Prostate gland (tissue), 2 donors: ENCODE data around the gene ACTR3. TPM values are rescaled to one million over a fixed set of nuclear protein-coding genes. Genes with fewer than 3 reads are reported as not detected.

ENCODE experiments used
- DNase-seq: peaks from one replicate; pipeline ENCODE4 v3.0.0-alpha.2; 2019; ENCODE audit warnings: low spot score
- H3K27ac ChIP-seq, 2 donors: fragments of 200-600 bp; sonication (generic); 2 replicates each; pipeline ENCODE4 v1.5.1; 2017 to 2019
- H3K27me3 ChIP-seq: fragments of 200-600 bp; sonication (generic); replicated peaks from 2 replicates; pipeline ENCODE4 v1.5.1; 2019; ENCODE audit not compliant: insufficient read depth
- H3K36me3 ChIP-seq, 2 donors: fragments of 200-600 bp; sonication (generic); 1 replicate in 1 of 2; 2 replicates in 1 of 2; pipeline versions ENCODE4 v1.5.1 to v1.8.1; 2017 to 2019
- H3K4me1 ChIP-seq: fragments of 200-600 bp; sonication (generic); replicated peaks from 2 replicates; pipeline ENCODE4 v1.5.1; 2019
- H3K4me3 ChIP-seq, 2 donors: fragments of 200-600 bp; sonication (generic); 2 replicates each; pipeline ENCODE4 v1.5.1; 2017 to 2019
- H3K9me3 ChIP-seq: fragments of 200-600 bp; sonication (generic); 2 replicates; pipeline ENCODE4 v1.5.1; 2017
- POLR2A ChIP-seq: fragments of 450-650 bp; IDR thresholded peaks from one replicate; pipeline ENCODE4 v1.6.1; 2016; ENCODE audit warnings: antibody characterized with exemption, mild to moderate bottlenecking
- POLR2AphosphoS5 ChIP-seq: sonication (generic); formaldehyde crosslinking; IDR thresholded peaks from one replicate; pipeline ENCODE4 v1.6.1; 2017; ENCODE audit warnings: antibody characterized with exemption
- WGBS: methylation state at CpG from one replicate; pipeline ENCODE4 v1.1.5; 2018; 5-methylcytosine and 5-hydroxymethylcytosine counted together
- intact Hi-C: fragments of 100-400 bp; cut with DNase I; formaldehyde crosslinking; loops from one replicate; pipeline ENCODE4 v1.14.2; 2022
- small RNA-seq, 2 donors: library from RNA; depleted of rRNA; stranded (forward); fragments of <200 nt; gene quantifications; one replicate each; pipeline ENCODE3, GENCODE V24; 2016
- total RNA-seq, 2 donors: library from RNA; depleted of rRNA; stranded (reverse); fragments of >200 nt; gene quantifications; one replicate each; pipeline ENCODE4 v1.1.0, GENCODE V29; 2016
- TF ChIP-seq, protein P1 (sequence below), 4 experiments: fragments of 200-600 bp in 2 of 4; fragments of 450-650 bp in 2 of 4; sonication (generic) in 2 of 4; IDR thresholded peaks; 1 replicate in 3 of 4; 2 replicates in 1 of 4; pipeline ENCODE4 v1.5.1; 2016 to 2019; ENCODE audit warnings: antibody characterized with exemption in 4 of 4, mild to moderate bottlenecking in 2 of 4, moderate library complexity in 2 of 4

ACTR3 gene
- total RNA-seq, 2 donors from 2014 or later, result 65.9 to 93.7 TPM

DNA sequence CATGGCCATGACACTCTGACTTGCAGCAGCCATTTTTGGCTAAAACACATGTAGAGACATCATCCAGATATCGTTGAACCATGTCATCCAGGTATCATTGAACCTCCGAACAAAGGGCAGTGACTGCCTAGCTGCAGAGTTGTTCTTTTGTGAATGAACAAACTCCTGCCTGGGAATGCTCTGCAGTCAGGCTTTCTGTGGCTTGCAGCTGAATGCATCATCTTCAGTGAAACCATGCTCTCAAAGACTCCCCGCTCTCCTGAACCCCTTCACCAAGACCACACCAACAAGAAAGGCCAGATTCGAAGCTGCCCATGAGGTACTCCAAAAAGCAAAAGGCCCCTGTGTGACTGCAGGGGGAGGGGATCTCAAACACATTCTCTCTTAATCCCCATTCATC lies 118.8 kb downstream of the ACTR3 start:
- Histone ChIP-seq H3K27me3 (no peaks in the 10 kb centered on the region), H3K4me3 (no peak overlapping the region), H3K9me3 (no peaks in the 10 kb centered on the region), H3K27ac (no peak overlapping the region), H3K36me3 (no peaks in the 10 kb centered on the region), H3K4me1 (no peaks in the 10 kb centered on the region)
- TF ChIP-seq POLR2AphosphoS5 (no peak), POLR2A (no peak)
- TF ChIP-seq, protein P1, sequence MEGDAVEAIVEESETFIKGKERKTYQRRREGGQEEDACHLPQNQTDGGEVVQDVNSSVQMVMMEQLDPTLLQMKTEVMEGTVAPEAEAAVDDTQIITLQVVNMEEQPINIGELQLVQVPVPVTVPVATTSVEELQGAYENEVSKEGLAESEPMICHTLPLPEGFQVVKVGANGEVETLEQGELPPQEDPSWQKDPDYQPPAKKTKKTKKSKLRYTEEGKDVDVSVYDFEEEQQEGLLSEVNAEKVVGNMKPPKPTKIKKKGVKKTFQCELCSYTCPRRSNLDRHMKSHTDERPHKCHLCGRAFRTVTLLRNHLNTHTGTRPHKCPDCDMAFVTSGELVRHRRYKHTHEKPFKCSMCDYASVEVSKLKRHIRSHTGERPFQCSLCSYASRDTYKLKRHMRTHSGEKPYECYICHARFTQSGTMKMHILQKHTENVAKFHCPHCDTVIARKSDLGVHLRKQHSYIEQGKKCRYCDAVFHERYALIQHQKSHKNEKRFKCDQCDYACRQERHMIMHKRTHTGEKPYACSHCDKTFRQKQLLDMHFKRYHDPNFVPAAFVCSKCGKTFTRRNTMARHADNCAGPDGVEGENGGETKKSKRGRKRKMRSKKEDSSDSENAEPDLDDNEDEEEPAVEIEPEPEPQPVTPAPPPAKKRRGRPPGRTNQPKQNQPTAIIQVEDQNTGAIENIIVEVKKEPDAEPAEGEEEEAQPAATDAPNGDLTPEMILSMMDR (IDR thresholded peaks at IDR 0.05), result no peak
- intact Hi-C loops, result no loop called here
- no peak for DNase-seq
- WGBS, result 92% methylated on average over 4 of the region's 4 CpGs

DNA sequence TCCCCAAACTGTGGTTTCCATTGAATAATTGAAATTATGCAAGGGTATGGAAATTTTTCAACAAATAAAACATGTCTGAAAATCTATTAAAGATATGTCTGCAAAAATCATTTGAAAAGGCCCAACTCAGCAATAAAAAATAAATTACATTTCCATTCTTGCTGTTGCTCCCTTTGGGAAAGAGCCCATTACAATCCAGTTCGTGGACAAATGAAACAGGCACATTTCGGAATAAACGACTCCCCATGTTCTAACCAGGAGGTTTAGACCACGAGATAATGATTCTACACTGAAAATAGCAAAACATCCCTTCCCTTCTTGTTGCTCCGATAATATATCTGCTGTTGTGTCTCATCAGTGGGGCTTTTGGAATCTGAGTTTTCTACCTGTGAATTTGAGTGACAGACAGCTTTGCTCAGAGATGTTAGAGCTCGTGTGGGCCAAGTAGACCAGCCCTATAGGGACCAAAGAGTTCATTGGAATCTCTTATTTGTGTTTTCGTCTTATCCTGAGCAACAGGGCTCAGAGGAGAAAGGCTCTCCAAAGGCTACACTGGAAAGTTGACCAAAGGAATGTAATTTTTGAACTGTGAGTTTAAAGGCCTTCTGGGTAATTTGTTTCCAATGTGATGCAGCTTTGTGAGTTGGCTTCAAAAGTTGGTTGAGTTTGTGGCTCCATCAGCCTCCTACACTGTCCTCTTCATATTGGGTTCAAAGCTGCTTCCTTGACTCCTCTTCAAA lies 119.5 kb downstream of the ACTR3 start:
- TF ChIP-seq POLR2A (no peak), POLR2AphosphoS5 (no peak)
- TF ChIP-seq, protein P1 (IDR thresholded peaks at IDR 0.05), result no peak
- intact Hi-C loops, result no loop called here
- 88% methylated on average over 7 of the region's 7 CpGs for WGBS
- Histone ChIP-seq H3K4me3 (no peak overlapping the region), H3K27me3 (no peaks in the 10 kb centered on the region), H3K9me3 (no peaks in the 10 kb centered on the region), H3K4me1 (no peaks in the 10 kb centered on the region), H3K36me3 (no peaks in the 10 kb centered on the region), H3K27ac (no peak overlapping the region)
- no peak for DNase-seq

DNA sequence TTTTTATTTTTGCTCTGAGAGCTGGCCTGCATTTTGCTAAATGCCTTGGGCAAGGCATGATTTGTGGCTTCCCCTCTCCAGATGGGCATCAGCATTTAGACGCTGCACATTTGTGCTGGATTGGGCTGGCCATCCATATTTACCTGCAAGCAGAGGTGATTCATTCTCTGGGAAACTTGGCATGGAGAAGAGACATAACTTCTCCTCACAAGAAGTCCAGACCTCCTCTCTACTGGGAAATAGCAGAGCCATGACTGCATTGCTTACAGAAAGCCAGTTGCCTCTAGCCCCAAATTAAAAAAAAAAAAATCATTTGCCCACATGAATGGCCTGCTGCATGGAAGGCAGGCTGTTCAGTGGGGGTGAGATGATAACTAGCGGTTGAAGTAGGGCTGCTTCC lies 120.1 kb downstream of the ACTR3 start:
- no peak for DNase-seq
- 76% methylated on average over 2 of the region's 2 CpGs for WGBS
- Histone ChIP-seq H3K36me3 (no peaks in the 10 kb centered on the region), H3K27ac (no peak overlapping the region), H3K9me3 (no peaks in the 10 kb centered on the region), H3K4me3 (no peak overlapping the region), H3K4me1 (no peaks in the 10 kb centered on the region), H3K27me3 (no peaks in the 10 kb centered on the region)
- intact Hi-C loops, result no loop called here
- no peak for TF ChIP-seq POLR2AphosphoS5

DNA sequence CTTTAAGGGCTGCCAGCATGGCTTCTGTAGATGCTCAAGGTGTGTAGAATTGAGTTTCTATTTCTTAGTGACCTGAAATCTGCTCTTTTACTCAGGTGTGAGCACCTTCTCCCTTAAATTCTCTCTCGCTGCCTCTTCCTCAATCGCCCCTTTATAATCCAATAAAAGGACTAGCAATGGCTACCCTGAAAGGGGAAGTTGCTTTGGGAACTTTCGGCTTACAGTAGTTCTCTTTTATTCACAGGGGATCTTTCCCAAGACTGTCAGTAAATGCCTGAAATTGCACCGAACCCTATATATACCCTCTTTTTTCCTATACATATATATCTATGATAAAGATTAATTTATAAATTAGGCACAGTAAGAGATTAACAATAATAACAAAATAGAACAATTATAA lies 121.8 kb downstream of the ACTR3 start:
- no peaks in the 10 kb centered on the region for H3K9me3 ChIP-seq
- H3K4me1 ChIP-seq, result no peaks in the 10 kb centered on the region
- DNase-seq, result no peak
- H3K36me3 ChIP-seq, result no peaks in the 10 kb centered on the region
- intact Hi-C loops, result no loop called here
- no peaks in the 10 kb centered on the region for H3K27me3 ChIP-seq
- H3K27ac ChIP-seq, result no peak overlapping the region
- TF ChIP-seq, protein P1 (IDR thresholded peaks at IDR 0.05), result no peak
- TF ChIP-seq POLR2AphosphoS5, result no peak
- no peak for TF ChIP-seq POLR2A
- 53% methylated on average over 4 of the region's 4 CpGs for WGBS
- H3K4me3 ChIP-seq, result no peak overlapping the region

Small RNA genes lying within 50 kb of the gene (small RNA-seq; reads per million reads assigned to genes)
- gene RF00012, result 0 reads per million in 2 donors

Other genes starting within 250 kb of the ACTR3 start
- 10 to 100 TPM; 69.7 to 88.6 TPM for gene SLC35F5, start 133.4 kb upstream of the ACTR3 start, total RNA-seq